HCT116 (cell line): ENCODE results near the gene THYN1. TPM values are rescaled to one million over a fixed set of nuclear protein-coding genes. Genes with fewer than 3 reads are reported as not detected.

ENCODE experiments used
- ATAC-seq: fragments of 200-7000 bp; cut with Tn5 transposase; 2 replicates; pipeline ENCODE4 v1.9.1; 2020; ENCODE audit warnings: mild to moderate bottlenecking, moderate library complexity
- BruUV-seq: library from RNA; stranded (reverse); fragments of 400-500 nt; replicated peaks from 2 replicates; lab custom pipeline; 2021; lab: Mats Ljungman, UMichigan
- CTCF ChIA-PET: fragments of 300-600 bp; sonication (Branson Sonifier 250); formaldehyde crosslinking; loops from one replicate; lab custom pipeline; 2021; ENCODE audit warnings: antibody characterized with exemption; lab: Charles Lee
- POLR2A ChIA-PET: fragments of 300-600, 350-600 bp; sonication (Branson Sonifier 250); formaldehyde crosslinking; loops from one replicate; lab custom pipeline; 2021; ENCODE audit warnings: antibody characterized with exemption; lab: Charles Lee
- RAD21 ChIA-PET, 2 experiments: fragments of 300-600 bp; sonication (Branson Sonifier 250); formaldehyde crosslinking; loops; one replicate each; lab custom pipeline; 2023; ENCODE audit warnings: low total read pairs in 2 of 2; ENCODE audit not compliant: uncharacterized antibody in 2 of 2, unreplicated experiment in 2 of 2, low non-redundant PET in 1 of 2; lab: Charles Lee
- DNase-seq: peaks from one replicate; pipeline ENCODE4 v3.0.0-alpha.2; 2010; ENCODE audit warnings: low read depth, low spot score
- H2AFZ ChIP-seq: fragments of 200-600 bp; shearing (Covaris generic), sonication (generic); 2 replicates; pipeline ENCODE4 v1.6.1; 2017; ENCODE audit warnings: low read depth, mixed run types, mixed read lengths, antibody characterized with exemption, low read length; ENCODE audit not compliant: poor library complexity, severe bottlenecking
- H3K27ac ChIP-seq: 2 replicates; pipeline ENCODE4 v1.5.1; 2012; ENCODE audit warnings: low read depth, low read length
- H3K27me3 ChIP-seq: fragments of 200-600 bp; sonication (generic); 2 replicates; pipeline ENCODE4 v1.6.1; 2016; ENCODE audit warnings: mixed run types, low read length, mixed read lengths; ENCODE audit not compliant: insufficient read depth
- H3K36me3 ChIP-seq, 2 experiments: fragments of 200-500 bp in 1 of 2; fragments of 200-600 bp in 1 of 2; sonication (Bioruptor generic) in 1 of 2; sonication (generic) in 1 of 2; 2 replicates each; pipeline versions ENCODE4 v1.5.1 to v1.6.1; 2014 to 2016; ENCODE audit warnings: low read length in 2 of 2, inconsistent platforms in 1 of 2, mixed read lengths in 1 of 2, mixed run types in 1 of 2; ENCODE audit not compliant: insufficient read depth in 2 of 2, control insufficient read depth in 1 of 2
- H3K4me1 ChIP-seq, 2 experiments: fragments of 200-600 bp in 1 of 2; sonication (generic) in 1 of 2; 2 replicates each; pipeline versions ENCODE4 v1.5.1 to v1.6.1; 2012 to 2017; ENCODE audit warnings: low read length in 2 of 2, inconsistent platforms in 1 of 2, mild to moderate bottlenecking in 1 of 2, mixed read lengths in 1 of 2, mixed run types in 1 of 2, moderate library complexity in 1 of 2; ENCODE audit not compliant: insufficient read depth in 2 of 2, control insufficient read depth in 1 of 2
- H3K4me2 ChIP-seq: fragments of 200-600 bp; sonication (generic); 2 replicates; pipeline ENCODE4 v1.6.1; 2017; ENCODE audit warnings: mixed run types, low read length, mixed read lengths
- H3K4me3 ChIP-seq, 2 experiments: fragments of 200-600 bp in 1 of 2; sonication (generic) in 1 of 2; replicated peaks in 1 of 2; 2 replicates each; pipeline ENCODE4 v1.5.1; 2011 to 2016; ENCODE audit warnings: low read length in 2 of 2, control low read depth in 1 of 2, low read depth in 1 of 2, mild to moderate bottlenecking in 1 of 2, mixed read lengths in 1 of 2, mixed run types in 1 of 2
- H3K79me2 ChIP-seq: fragments of 200-600 bp; sonication (generic); 2 replicates; pipeline ENCODE4 v1.6.1; 2017; ENCODE audit warnings: mild to moderate bottlenecking, mixed run types, low read length, moderate library complexity, mixed read lengths; ENCODE audit not compliant: insufficient read depth
- H3K9ac ChIP-seq: fragments of 200-600 bp; sonication (generic); 2 replicates; pipeline ENCODE4 v1.6.1; 2016; ENCODE audit warnings: low read length, mixed read lengths
- H3K9me2 ChIP-seq: fragments of 200-600 bp; sonication (generic), shearing (Covaris generic); 2 replicates; pipeline ENCODE4 v1.6.1; 2017; ENCODE audit warnings: mixed run types, mild to moderate bottlenecking, moderate library complexity; ENCODE audit not compliant: insufficient read depth
- H3K9me3 ChIP-seq, 2 experiments: fragments of 200-500 bp in 1 of 2; fragments of 200-600 bp in 1 of 2; sonication (Bioruptor generic) in 1 of 2; sonication (generic) in 1 of 2; 2 replicates each; pipeline ENCODE4 v1.6.1; 2014 to 2017; ENCODE audit warnings: low read length in 2 of 2, mixed read lengths in 2 of 2, inconsistent platforms in 1 of 2, low read depth in 1 of 2, mild to moderate bottlenecking in 1 of 2, mixed run types in 1 of 2, moderate library complexity in 1 of 2; ENCODE audit not compliant: control insufficient read depth in 1 of 2, insufficient read depth in 1 of 2
- H4K20me1 ChIP-seq: fragments of 200-600 bp; sonication (generic), shearing (Covaris generic); 2 replicates; pipeline ENCODE4 v1.6.1; 2017; ENCODE audit warnings: mixed run types, mild to moderate bottlenecking, moderate library complexity; ENCODE audit not compliant: insufficient read depth
- CEBPB ChIP-seq: IDR thresholded peaks from 2 replicates; pipeline ENCODE4 v1.6.1; 2012; ENCODE audit warnings: low read depth
- ELF1 ChIP-seq: IDR thresholded peaks from 2 replicates; pipeline ENCODE4 v1.6.1; 2012; ENCODE audit warnings: low read depth, borderline replicate concordance
- EZH2phosphoT487 ChIP-seq: fragments of 200-600 bp; IDR thresholded peaks from 2 replicates; pipeline ENCODE4 v1.6.1; 2018; ENCODE audit warnings: antibody characterized with exemption, borderline replicate concordance
- FOSL1 ChIP-seq: IDR thresholded peaks from 2 replicates; pipeline ENCODE4 v1.6.1; 2012; ENCODE audit warnings: low read depth
- ZFX ChIP-seq: fragments of 450-650 bp; IDR thresholded peaks from 2 replicates; pipeline ENCODE4 v1.6.1; 2017
- ZNF274 ChIP-seq: fragments of 200-500 bp; sonication (Bioruptor generic); IDR thresholded peaks from 2 replicates; pipeline ENCODE4 v1.6.1; 2014; ENCODE audit warnings: mild to moderate bottlenecking, low read depth, low read length, inconsistent platforms
- intact Hi-C: fragments of 100-400 bp; cut with micrococcal nuclease; formaldehyde crosslinking; loops from 2 replicates; pipeline ENCODE4 v1.10.0; 2022
- total RNA-seq: library from RNA; stranded (reverse); gene quantifications from one replicate; pipeline ENCODE4 v1.2.1, GENCODE V29; 2021; ENCODE audit not compliant: unreplicated experiment
- TF ChIP-seq, protein P1 (sequence below): IDR thresholded peaks from 2 replicates; pipeline ENCODE4 v1.6.1; 2012; ENCODE audit warnings: low read depth
- TF ChIP-seq, protein P2 (sequence below): IDR thresholded peaks from 2 replicates; pipeline ENCODE4 v1.6.1; 2011; ENCODE audit warnings: mild to moderate bottlenecking, low read length, moderate library complexity; ENCODE audit not compliant: insufficient replicate concordance; ENCODE audit errors: extremely low read depth
- TF ChIP-seq, protein P3 (sequence below): IDR thresholded peaks from 2 replicates; pipeline ENCODE4 v1.6.1; 2012

Gene THYN1
- total RNA-seq, 1 experiment from 2014 or later, result 32.2 TPM

DNA sequence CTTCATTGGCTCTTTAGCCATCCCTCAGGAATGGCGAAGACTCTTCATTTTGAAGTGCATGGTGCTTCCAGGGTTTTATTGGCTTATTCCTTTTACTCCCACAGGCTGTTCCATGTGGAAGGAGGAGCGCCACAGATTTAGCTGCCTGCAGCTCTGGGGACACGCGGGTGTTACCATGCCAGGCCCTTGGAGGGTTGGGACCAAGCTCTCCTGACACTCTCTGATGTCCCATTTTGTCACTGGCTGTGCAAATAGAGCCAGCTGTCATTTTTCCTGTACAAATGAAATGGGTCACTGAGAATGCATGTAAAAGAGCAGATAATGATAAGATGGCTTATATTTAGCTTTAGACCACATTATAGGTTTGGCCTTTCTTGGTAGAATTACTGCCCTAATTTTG is 9.2 kb downstream of the THYN1 start:
- DNase-seq (no peak), ATAC-seq (no peak)
- ChIA-PET RAD21 (no interaction called here), POLR2A (no interaction called here), CTCF (interaction anchor here (1.4 kb wide), 1 partner anchor 19 kb away, joined by 3 read pairs; the partner anchor contains the start of genes NCAPD3 and VPS26B)
- no peak for TF ChIP-seq FOSL1
- TF ChIP-seq EZH2phosphoT487, result no peak
- no peak for TF ChIP-seq ZNF274
- TF ChIP-seq ZFX, result no peak
- TF ChIP-seq, protein P1, sequence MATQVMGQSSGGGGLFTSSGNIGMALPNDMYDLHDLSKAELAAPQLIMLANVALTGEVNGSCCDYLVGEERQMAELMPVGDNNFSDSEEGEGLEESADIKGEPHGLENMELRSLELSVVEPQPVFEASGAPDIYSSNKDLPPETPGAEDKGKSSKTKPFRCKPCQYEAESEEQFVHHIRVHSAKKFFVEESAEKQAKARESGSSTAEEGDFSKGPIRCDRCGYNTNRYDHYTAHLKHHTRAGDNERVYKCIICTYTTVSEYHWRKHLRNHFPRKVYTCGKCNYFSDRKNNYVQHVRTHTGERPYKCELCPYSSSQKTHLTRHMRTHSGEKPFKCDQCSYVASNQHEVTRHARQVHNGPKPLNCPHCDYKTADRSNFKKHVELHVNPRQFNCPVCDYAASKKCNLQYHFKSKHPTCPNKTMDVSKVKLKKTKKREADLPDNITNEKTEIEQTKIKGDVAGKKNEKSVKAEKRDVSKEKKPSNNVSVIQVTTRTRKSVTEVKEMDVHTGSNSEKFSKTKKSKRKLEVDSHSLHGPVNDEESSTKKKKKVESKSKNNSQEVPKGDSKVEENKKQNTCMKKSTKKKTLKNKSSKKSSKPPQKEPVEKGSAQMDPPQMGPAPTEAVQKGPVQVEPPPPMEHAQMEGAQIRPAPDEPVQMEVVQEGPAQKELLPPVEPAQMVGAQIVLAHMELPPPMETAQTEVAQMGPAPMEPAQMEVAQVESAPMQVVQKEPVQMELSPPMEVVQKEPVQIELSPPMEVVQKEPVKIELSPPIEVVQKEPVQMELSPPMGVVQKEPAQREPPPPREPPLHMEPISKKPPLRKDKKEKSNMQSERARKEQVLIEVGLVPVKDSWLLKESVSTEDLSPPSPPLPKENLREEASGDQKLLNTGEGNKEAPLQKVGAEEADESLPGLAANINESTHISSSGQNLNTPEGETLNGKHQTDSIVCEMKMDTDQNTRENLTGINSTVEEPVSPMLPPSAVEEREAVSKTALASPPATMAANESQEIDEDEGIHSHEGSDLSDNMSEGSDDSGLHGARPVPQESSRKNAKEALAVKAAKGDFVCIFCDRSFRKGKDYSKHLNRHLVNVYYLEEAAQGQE, result no peak
- TF ChIP-seq, protein P2, sequence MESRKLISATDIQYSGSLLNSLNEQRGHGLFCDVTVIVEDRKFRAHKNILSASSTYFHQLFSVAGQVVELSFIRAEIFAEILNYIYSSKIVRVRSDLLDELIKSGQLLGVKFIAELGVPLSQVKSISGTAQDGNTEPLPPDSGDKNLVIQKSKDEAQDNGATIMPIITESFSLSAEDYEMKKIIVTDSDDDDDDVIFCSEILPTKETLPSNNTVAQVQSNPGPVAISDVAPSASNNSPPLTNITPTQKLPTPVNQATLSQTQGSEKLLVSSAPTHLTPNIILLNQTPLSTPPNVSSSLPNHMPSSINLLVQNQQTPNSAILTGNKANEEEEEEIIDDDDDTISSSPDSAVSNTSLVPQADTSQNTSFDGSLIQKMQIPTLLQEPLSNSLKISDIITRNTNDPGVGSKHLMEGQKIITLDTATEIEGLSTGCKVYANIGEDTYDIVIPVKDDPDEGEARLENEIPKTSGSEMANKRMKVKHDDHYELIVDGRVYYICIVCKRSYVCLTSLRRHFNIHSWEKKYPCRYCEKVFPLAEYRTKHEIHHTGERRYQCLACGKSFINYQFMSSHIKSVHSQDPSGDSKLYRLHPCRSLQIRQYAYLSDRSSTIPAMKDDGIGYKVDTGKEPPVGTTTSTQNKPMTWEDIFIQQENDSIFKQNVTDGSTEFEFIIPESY, result no peak
- TF ChIP-seq, protein P3, sequence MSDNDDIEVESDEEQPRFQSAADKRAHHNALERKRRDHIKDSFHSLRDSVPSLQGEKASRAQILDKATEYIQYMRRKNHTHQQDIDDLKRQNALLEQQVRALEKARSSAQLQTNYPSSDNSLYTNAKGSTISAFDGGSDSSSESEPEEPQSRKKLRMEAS, result no peak
- TF ChIP-seq CEBPB, result no peak
- no peak for TF ChIP-seq ELF1
- H2AFZ ChIP-seq, result no peak overlapping the region
- no peak overlapping the region for H3K4me2 ChIP-seq
- no peak overlapping the region for H3K4me3 ChIP-seq
- H3K36me3 ChIP-seq, result peaks cover 20 to 24% of the 10 kb centered on the region in 2 experiments
- H3K9me3 ChIP-seq, result no peaks in the 10 kb centered on the region
- no peak overlapping the region for H3K27ac ChIP-seq
- no peaks in the 10 kb centered on the region for H3K27me3 ChIP-seq
- H4K20me1 ChIP-seq, result no peaks in the 10 kb centered on the region
- no peaks in the 10 kb centered on the region for H3K79me2 ChIP-seq
- H3K9me2 ChIP-seq, result no peaks in the 10 kb centered on the region
- no peaks in the 10 kb centered on the region for H3K4me1 ChIP-seq
- no TSS peak for BruUV-seq
- no peak overlapping the region for H3K9ac ChIP-seq
- intact Hi-C loops, result no loop called here
